HG02885 (cell line): ENCODE measurements around the gene MYL6.
A peak's percentile ranks its signal among the peaks of the same experiment; 100 is the strongest.
"Not testable (repeated sequence)": the region's sequence is repeated elsewhere in the genome, so short reads cannot be mapped to it uniquely, and the experiment has no call there.

Source experiments
- ATAC-seq: cut with Tn5 transposase; IDR thresholded peaks from one replicate; pipeline ENCODE4 v1.9.1; 2021; ENCODE audit warnings: mild to moderate bottlenecking; ENCODE audit not compliant: unreplicated experiment, poor library complexity

The MYL6 gene

DNA sequence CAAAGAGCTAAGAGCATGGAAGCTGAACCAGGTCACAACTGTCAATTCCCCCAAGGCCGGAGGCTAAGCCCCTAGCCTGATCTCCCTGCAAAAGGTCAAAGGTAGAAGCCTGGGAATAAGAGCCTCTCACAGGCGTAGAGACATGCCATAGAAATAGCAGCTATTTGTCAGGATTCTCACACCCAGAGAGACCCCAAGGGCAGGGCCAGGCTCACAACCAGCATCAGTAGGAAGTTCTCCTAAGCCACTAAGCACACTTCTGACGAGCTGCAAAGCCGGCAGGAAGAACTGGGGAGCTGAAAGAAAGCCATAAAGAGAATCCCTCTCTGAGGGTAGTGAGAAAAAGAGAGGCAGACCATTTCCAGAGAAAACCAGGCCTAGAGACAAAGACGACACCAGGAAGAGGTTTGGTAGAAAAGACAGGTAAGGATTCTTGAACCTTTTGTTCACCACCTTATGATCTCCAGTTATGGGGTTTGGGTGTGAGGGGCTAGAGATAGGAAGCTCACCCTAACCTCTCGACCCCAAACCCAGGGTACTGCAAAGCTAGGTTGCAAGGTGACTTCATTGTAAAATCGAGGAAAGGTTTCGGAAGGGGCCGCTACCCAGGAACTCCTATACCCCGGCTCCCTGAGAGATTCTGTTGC lies 30.1 kb downstream of the MYL6 start:
- ATAC-seq: no peak

DNA sequence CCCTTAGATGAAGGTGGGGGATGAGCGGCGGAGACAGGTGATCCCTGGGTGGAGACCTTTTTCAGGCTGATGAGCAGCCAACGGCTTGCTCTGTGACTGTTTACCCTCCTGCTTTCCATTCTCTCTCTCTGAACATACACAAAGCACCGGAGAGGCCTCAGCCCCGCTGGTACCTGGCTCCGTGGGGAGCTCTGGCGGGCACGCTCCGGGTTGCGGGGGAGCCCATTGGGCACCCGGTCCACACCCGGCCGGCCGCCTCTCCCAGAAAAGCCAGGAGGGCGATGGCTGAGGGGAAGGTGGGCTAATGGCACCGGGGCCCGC lies 30.6 kb downstream of the MYL6 start:
- no peak for ATAC-seq

DNA sequence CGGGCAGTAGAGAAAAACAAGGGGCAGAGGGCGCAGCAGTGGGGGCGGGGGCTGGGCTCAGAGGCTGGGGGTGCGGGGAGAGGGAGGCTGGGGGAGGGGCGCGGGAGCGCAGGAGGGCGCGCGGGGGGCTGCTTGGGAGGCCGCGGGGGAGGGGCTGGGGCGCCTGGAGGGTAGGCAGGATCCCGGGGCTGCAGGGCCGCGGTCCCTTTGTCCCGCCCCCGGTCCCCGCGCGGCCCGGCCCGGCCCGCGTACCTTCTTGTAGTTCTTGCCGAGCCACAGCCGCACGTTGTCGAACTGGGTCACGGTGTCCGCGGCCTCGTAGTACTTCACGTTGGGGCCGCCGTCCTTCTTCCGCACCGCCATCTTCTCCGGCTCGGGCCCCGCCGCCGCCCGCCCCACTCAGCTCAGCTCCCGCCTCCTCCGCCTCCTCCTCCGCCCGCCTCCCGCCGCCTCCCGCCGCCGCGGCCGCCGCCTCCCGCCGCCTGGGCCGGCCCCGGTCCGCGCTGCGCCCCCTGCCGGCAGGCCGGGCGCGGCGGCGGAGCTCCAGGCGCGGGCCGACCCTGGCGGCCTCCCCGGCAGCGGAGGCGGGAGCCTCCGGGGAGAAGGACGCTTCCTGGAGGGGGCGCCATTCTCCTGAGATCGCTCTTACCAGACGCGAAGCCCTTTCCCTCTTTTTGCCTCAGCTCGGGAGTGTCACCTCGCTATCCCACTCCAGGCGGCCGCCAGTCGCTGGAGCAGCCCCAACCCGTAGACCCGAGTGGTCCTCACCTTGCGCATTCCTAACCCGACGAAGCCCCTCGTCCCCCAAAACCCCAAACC lies 31.1 kb downstream of the MYL6 start, which contains the start of gene SMARCC2:
TSS of gene SMARCC2 (minus strand) at position 385 of the 819 bp plus-strand sequence. CDS start at position 363, 22 bp downstream.
- peak; percentile 86 for ATAC-seq

DNA sequence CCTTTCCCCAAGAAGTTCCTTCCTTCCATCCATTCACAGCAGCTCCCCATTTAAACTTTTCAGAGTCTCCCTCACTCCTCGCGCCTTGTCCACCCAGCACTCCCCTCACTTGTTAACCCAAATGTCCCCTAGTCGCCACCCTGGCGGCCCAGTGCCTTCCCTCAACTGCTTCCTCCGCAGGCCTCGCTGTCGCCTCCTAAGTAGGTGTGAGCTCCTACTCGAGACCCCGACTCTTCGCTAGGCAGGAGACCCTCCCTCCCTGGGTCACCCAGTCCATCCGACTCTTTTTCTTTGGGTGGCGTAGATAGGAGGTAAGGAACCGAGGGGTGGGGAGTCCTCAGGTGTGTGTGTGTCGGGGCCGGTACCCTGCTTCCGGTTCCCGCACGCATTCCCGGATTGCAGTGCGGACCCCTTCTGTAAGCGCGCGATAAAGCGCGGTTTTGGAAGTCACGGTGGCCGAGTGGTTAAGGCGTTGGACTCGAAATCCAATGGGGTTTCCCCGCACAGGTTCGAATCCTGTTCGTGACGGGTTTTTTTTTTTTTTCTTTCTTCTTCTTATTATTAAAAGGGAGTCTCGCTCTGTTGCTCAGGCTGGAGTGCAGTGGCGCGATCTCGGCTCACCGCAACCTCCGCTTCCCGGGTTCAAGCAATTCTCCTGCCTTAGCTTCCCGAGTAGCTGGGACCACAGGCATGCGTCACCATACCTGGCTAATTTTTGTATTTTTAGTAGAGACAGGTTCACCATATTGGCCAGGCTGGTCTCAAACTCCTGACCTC lies 31.9 kb downstream of the MYL6 start:
- peak; percentile 33 for ATAC-seq

DNA sequence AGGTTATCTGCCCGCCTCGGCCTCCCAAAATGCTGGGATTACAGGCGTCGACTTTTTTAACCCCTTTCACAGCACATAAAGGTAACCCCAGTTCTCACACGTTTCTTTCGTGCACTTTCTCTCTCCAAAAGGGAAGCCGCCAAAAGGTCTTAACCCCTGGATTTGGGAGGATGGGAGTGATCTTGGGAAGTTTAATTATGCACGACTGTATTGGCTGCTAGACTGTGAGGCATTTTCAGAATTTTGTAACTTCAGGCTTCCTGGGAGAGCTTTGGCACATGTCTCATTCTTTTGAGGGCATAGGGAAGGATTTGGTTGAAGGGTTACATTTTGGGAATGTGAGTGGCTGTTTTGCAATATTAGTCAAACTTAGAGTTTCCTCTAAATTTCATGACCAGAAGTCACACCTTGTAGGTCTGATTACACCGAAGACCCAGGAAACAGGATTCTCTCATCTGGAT lies 32.6 kb downstream of the MYL6 start:
- no peak for ATAC-seq

DNA sequence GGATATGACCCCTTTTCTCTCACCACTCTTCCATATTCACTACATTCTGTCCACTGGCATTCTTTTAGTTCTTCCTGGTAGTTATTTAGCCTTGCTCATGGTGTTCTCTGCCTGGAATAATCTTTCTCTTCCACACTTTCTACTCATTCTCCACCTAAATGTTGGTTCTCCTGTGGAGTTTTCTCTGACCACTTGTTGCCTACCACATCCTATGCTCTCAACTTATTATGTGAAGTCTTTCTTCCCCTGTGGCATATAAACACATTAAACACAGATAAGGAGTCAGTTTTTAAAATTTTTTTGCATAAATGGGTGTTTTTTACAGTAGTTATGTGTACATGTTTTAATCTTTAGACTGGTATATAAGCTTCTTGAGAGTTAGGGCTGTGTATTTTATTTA lies 34.4 kb downstream of the MYL6 start:
- ATAC-seq: no peak

DNA sequence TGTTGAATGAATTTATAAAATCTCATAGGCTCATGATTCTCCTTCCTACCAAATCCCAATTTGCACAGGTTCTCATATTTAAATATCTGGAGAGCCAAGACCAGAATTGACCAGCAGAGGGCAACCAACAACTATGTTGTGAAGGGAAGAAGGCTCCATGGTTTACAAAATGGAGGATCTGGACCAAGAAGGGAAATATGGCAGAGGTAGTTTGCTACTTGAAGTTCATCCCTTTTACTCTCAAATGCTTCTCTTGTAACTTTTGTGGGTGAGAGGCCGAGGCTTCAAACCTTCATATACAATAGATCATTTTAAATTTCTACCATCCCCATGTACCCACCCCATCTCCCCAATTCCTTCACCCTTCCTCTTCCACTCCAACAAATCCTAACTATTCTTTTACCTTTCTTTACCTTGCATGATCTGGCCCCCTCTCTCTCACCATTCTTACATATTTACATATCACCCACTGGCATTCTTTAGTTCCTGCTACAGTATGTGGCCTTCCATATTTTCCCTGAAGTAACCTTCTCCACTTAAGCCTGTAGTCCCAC lies 34.9 kb downstream of the MYL6 start:
- no peak for ATAC-seq

DNA sequence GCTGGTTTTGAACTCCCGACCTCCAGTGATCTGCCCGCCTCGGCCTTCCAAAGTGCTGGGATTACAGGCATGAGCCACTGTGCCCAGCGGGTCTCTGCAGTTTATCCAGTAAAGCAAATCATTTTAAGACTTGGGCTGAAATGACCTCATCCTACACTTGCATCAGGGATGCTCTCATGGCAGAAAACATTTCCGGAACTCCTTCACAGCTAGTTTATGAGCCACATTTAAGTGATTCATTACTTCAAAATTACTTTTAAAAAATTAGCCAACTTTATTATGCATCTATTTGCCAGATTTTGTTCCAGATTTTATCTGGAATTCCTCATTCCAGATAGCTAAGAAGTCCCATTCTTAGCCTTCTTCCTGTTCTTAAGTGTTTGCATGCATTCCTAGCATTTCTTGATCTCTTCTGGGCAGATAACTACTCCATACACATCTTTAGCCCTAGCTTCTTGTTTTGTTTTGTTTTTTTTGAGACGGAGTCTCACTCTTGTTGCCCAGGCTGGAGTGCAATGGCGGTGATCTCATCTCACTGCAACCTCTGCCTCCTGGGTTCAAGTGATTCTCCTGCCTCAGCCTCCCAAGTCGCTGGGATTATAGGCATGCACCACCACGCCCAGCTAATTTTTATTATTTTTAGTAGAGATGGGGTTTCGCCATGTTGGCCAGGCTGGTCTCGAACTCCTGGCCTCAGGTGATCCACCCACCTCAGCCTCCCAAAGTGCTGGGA lies 38.8 kb downstream of the MYL6 start:
- ATAC-seq: not testable (repeated sequence)

GRCh38 chr12:56197921-56198635 lies 39.9 kb downstream of the MYL6 start:
- ATAC-seq: no peak

GRCh38 chr12:56198836-56199235 lies 40.7 kb downstream of the MYL6 start:
- no peak for ATAC-seq

- no peak for ATAC-seq
These were observed 44.2 kb downstream of the MYL6 start for GRCh38 chr12:56202366-56202765.

DNA sequence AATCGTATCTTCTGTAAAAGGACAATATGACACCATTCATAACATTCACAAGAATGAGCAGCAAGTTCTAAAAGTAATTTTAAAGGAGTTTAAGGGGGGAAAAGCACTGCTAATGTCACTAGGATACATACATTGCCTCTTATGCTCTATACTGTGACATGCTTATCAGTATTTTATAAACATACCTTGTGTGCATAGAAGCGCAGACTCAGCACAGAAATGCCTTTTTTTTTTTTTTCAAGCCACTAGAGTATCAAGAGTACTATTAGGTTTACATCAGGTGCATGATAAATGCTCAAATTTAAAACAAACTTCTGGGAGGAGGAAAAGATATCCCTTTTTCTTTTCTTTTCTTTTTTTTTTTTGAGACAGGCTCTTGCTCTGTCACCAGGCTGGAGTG lies 44.7 kb downstream of the MYL6 start:
- ATAC-seq: no peak

DNA sequence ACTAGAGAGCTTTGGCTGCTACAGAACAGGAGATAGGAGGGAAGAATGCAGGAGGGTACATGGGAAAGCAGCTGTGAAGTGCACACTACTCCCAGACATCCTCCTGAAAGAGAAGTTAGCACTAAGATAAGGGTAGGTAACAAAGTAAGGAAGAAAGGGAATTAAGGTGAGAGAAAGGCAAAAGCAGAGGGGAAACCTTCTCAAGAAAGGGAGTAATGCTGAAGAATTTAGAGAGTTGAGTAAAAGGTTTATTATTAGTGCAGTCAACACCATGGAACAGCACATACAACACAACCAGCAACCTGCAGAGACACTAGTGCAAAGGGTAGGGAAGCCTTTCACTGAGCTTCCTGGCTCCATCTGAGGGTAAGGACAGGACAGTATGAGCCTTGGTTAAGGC lies 46.1 kb downstream of the MYL6 start:
- no peak for ATAC-seq

DNA sequence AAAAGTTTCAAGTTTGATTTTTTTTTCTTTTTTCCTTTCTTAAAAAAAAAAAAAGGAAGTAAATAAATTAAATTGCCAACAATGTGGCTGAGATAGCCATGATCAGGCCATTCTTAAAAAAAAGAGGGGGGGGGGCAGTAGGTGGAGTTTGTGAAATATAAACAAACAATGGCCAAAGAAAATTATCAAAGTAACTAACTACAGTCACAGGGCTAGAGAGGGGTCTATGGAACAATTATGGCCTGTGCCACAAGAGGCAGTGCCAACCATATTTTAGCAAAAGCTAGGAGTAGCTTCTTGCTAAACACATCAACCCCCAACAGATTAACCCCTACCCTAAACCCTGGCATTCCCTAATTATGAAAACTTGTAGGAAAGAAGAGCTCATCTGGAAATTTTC lies 47.3 kb downstream of the MYL6 start:
- no peak for ATAC-seq

DNA sequence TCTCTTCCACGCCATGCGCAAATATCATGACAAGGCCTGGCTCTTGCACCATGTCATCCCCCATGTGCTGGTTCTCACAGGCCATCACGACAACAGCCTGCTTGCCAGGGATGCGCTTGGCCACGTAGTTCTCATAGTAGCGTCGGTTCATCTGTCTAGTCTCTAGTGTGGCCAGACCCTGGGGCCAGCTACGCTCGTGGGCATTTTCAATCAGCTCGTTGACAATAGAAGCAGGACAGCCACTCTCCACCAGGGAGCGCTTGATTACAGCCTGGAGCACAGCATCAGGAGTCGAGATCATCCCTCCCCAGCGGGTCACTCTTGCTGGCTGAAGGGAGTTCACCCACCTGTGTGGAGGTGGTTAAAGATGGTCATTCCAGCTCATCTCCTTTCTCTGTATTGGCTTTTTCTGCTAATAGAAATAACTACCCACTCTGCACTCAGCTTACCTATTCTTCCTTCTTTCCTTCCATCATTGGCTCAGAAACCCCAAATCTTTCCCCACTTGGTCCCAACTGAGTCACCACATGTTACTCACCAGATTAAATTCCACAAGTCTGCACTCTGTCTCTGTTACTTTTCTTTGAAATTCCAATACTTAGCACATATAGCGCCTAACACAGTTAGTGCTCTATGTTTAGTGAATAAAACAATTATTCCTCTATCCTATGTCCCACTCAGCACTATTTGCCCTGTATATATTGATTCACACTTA lies 48.5 kb downstream of the MYL6 start:
- no peak for ATAC-seq

GRCh38 chr12:56208006-56208405 lies 49.8 kb downstream of the MYL6 start:
- ATAC-seq: no peak
